GM12874 (cell line): ENCODE results near the gene SPRR2D.

Experiments
- TF ChIP-seq, protein P1 (sequence below): IDR thresholded peaks from 2 replicates; pipeline ENCODE4 v1.5.1; 2011; ENCODE audit warnings: low read depth, mild to moderate bottlenecking, control low read depth, low read length, moderate library complexity; ENCODE audit not compliant: insufficient read depth

The SPRR2D gene

GRCh38 chr1:153030895-153031294 lies 10.0 kb downstream of the SPRR2D start, which contains the start of gene SPRR1B:
SPRR1B (plus strand) TSS chr1:153031203; CDS start chr1:153032346, 1,143 bp downstream.
- TF ChIP-seq, protein P1, sequence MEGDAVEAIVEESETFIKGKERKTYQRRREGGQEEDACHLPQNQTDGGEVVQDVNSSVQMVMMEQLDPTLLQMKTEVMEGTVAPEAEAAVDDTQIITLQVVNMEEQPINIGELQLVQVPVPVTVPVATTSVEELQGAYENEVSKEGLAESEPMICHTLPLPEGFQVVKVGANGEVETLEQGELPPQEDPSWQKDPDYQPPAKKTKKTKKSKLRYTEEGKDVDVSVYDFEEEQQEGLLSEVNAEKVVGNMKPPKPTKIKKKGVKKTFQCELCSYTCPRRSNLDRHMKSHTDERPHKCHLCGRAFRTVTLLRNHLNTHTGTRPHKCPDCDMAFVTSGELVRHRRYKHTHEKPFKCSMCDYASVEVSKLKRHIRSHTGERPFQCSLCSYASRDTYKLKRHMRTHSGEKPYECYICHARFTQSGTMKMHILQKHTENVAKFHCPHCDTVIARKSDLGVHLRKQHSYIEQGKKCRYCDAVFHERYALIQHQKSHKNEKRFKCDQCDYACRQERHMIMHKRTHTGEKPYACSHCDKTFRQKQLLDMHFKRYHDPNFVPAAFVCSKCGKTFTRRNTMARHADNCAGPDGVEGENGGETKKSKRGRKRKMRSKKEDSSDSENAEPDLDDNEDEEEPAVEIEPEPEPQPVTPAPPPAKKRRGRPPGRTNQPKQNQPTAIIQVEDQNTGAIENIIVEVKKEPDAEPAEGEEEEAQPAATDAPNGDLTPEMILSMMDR: no peak

- TF ChIP-seq, protein P1: no peak
Measured at GRCh38 chr1:153028766-153029165, 12.2 kb downstream of the SPRR2D start.

DNA sequence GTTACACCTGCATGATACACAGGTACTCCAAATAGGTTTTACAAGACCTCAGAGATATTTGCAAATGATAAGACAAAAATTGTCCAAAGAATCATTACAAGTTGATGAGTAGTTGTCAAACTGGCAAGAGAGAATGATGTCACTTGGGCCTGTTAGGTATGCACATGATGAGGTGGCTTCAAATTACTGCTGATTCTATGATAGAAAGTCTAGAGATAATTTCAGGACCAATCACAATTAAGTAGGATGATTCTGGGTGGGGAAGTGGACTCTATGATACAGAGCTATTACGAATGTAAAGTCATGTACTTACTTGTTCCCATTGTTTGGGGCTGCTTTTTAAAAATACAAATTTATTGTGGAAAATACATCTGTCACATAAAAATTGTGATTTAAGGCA lies 15.1 kb downstream of the SPRR2D start:
- TF ChIP-seq, protein P1: no peak

DNA sequence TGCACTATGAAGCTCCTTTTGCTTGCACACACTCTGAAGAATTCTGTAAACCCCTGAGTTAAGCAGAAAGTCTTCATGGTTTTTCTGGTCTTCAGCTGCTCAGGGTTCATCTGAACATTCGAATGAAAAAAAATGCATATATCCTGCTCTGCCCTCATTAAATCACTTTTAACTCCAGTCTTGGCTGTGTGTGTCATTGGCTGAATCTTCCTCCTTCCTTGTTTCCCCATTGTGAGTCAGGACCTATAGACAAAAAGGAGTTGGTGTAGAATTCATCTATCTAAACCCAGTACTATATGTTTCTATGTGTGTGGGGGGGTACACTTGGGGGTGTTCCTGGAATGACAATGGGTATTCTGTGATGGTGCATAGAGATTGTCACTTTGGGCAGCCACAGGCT lies 16.5 kb downstream of the SPRR2D start:
- TF ChIP-seq, protein P1: no peak

- TF ChIP-seq, protein P1: no peak
Measured at GRCh38 chr1:153023109-153023508, 17.8 kb downstream of the SPRR2D start.

- TF ChIP-seq, protein P1: no peak
Measured at GRCh38 chr1:153001382-153001781, 39.5 kb downstream of the SPRR2D start, which contains the start of gene SPRR3. SPRR3 (plus strand) TSS chr1:153001749; CDS start chr1:153003021, 1,272 bp downstream.

DNA sequence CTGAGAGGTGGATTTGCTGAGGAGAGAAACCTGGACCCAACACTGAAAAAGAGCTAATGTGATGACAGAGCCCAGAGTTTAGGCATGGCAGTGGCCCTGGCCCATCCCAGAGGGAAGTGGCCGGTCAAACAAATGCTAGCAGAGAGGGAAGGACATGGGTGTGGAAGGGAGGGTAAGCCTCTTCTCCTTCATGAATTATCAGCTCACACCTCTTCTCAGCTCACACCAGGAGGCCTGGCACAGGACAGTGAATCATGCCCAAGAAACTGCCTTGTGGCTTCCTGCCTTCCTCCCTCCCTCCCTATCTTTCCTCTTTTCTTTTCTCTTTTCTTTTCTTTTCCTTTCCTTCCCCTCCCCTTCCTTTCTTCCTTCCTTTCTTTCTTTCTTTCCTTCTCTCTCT lies 40.6 kb downstream of the SPRR2D start:
- TF ChIP-seq, protein P1: no peak
